ENCODE data around the gene NEU2.

The NEU2 gene

GRCh38 chr2:233020454-233020853 is 12.0 kb upstream of the NEU2 start:
- TF ChIP-seq POLR2AphosphoS5 (IDR thresholded peaks at IDR 0.05; ENCODE audit: low read depth, low read length) (no peak), TAF1 (IDR thresholded peaks at IDR 0.05; ENCODE audit: low read depth, low read length) (no peak), SPI1 (IDR thresholded peaks at IDR 0.05; ENCODE audit: low read depth, low read length) (no peak), POLR2A (IDR thresholded peaks at IDR 0.05; ENCODE audit: low read depth, low read length) (no peak), POU2F2 (IDR thresholded peaks at IDR 0.05; ENCODE audit: low read depth, low read length) (no peak), PAX5 (IDR thresholded peaks at IDR 0.05; ENCODE audit: insufficient read depth, low read length, severe bottlenecking) (no peak)
- DNase-seq (ENCODE audit: insufficient read length, low spot score) = no peak
- no peak for FAIRE-seq

GRCh38 chr2:233021771-233022170 is 10.7 kb upstream of the NEU2 start:
- DNase-seq (ENCODE audit: insufficient read length, low spot score) = no peak
- FAIRE-seq = no peak
- no peak for TF ChIP-seq PAX5 (IDR thresholded peaks at IDR 0.05; ENCODE audit: insufficient read depth, low read length, severe bottlenecking)
- TF ChIP-seq SPI1 (IDR thresholded peaks at IDR 0.05; ENCODE audit: low read depth, low read length) = no peak
- TF ChIP-seq POLR2AphosphoS5 (IDR thresholded peaks at IDR 0.05; ENCODE audit: low read depth, low read length) = no peak
- TF ChIP-seq TAF1 (IDR thresholded peaks at IDR 0.05; ENCODE audit: low read depth, low read length) = no peak
- TF ChIP-seq POLR2A (IDR thresholded peaks at IDR 0.05; ENCODE audit: low read depth, low read length) = no peak
- no peak for TF ChIP-seq POU2F2 (IDR thresholded peaks at IDR 0.05; ENCODE audit: low read depth, low read length)

- DNase-seq (ENCODE audit: insufficient read length, low spot score) (no peak), FAIRE-seq (no peak)
- TF ChIP-seq PAX5 (IDR thresholded peaks at IDR 0.05; ENCODE audit: insufficient read depth, low read length, severe bottlenecking) (no peak), POLR2AphosphoS5 (IDR thresholded peaks at IDR 0.05; ENCODE audit: low read depth, low read length) (no peak), POU2F2 (IDR thresholded peaks at IDR 0.05; ENCODE audit: low read depth, low read length) (no peak), POLR2A (IDR thresholded peaks at IDR 0.05; ENCODE audit: low read depth, low read length) (no peak), SPI1 (IDR thresholded peaks at IDR 0.05; ENCODE audit: low read depth, low read length) (no peak), TAF1 (IDR thresholded peaks at IDR 0.05; ENCODE audit: low read depth, low read length) (no peak)
Observed at GRCh38 chr2:233022561-233022960, 9.9 kb upstream of the NEU2 start.

GRCh38 chr2:233023007-233023760 is 9.3 kb upstream of the NEU2 start:
- TF ChIP-seq POLR2A (IDR thresholded peaks at IDR 0.05; ENCODE audit: low read depth, low read length) = no peak
- no peak for TF ChIP-seq SPI1 (IDR thresholded peaks at IDR 0.05; ENCODE audit: low read depth, low read length)
- TF ChIP-seq POLR2AphosphoS5 (IDR thresholded peaks at IDR 0.05; ENCODE audit: low read depth, low read length) = no peak
- no peak for TF ChIP-seq POU2F2 (IDR thresholded peaks at IDR 0.05; ENCODE audit: low read depth, low read length)
- TF ChIP-seq PAX5 (IDR thresholded peaks at IDR 0.05; ENCODE audit: insufficient read depth, low read length, severe bottlenecking) = no peak
- FAIRE-seq (no peak), DNase-seq (ENCODE audit: insufficient read length, low spot score) (no peak)

GRCh38 chr2:233023761-233024410 is 8.6 kb upstream of the NEU2 start:
- TF ChIP-seq POLR2AphosphoS5 (IDR thresholded peaks at IDR 0.05; ENCODE audit: low read depth, low read length) = no peak
- no peak for TF ChIP-seq PAX5 (IDR thresholded peaks at IDR 0.05; ENCODE audit: insufficient read depth, low read length, severe bottlenecking)
- FAIRE-seq (no peak), DNase-seq (ENCODE audit: insufficient read length, low spot score) (no peak)

- no peak for TF ChIP-seq POLR2A (IDR thresholded peaks at IDR 0.05; ENCODE audit: low read depth, low read length)
- TF ChIP-seq POU2F2 (IDR thresholded peaks at IDR 0.05; ENCODE audit: low read depth, low read length) = no peak
- TF ChIP-seq TAF1 (IDR thresholded peaks at IDR 0.05; ENCODE audit: low read depth, low read length) = no peak
- no peak for TF ChIP-seq SPI1 (IDR thresholded peaks at IDR 0.05; ENCODE audit: low read depth, low read length)
- no peak for TF ChIP-seq PAX5 (IDR thresholded peaks at IDR 0.05; ENCODE audit: insufficient read depth, low read length, severe bottlenecking)
- TF ChIP-seq POLR2AphosphoS5 (IDR thresholded peaks at IDR 0.05; ENCODE audit: low read depth, low read length) = no peak
- FAIRE-seq (no peak), DNase-seq (ENCODE audit: insufficient read length, low spot score) (no peak)
Observed at GRCh38 chr2:233025706-233026105, 6.8 kb upstream of the NEU2 start.

GRCh38 chr2:233026198-233026813 is 6.2 kb upstream of the NEU2 start:
- TF ChIP-seq SPI1 (IDR thresholded peaks at IDR 0.05; ENCODE audit: low read depth, low read length) (no peak), PAX5 (IDR thresholded peaks at IDR 0.05; ENCODE audit: insufficient read depth, low read length, severe bottlenecking) (no peak), TAF1 (IDR thresholded peaks at IDR 0.05; ENCODE audit: low read depth, low read length) (no peak), POU2F2 (IDR thresholded peaks at IDR 0.05; ENCODE audit: low read depth, low read length) (no peak), POLR2A (IDR thresholded peaks at IDR 0.05; ENCODE audit: low read depth, low read length) (no peak), POLR2AphosphoS5 (IDR thresholded peaks at IDR 0.05; ENCODE audit: low read depth, low read length) (no peak)
- no peak for FAIRE-seq
- DNase-seq (ENCODE audit: insufficient read length, low spot score) = no peak

- no peak for TF ChIP-seq POLR2A (IDR thresholded peaks at IDR 0.05; ENCODE audit: low read depth, low read length)
- no peak for TF ChIP-seq SPI1 (IDR thresholded peaks at IDR 0.05; ENCODE audit: low read depth, low read length)
- TF ChIP-seq TAF1 (IDR thresholded peaks at IDR 0.05; ENCODE audit: low read depth, low read length) = no peak
- no peak for TF ChIP-seq POLR2AphosphoS5 (IDR thresholded peaks at IDR 0.05; ENCODE audit: low read depth, low read length)
- no peak for TF ChIP-seq POU2F2 (IDR thresholded peaks at IDR 0.05; ENCODE audit: low read depth, low read length)
- TF ChIP-seq PAX5 (IDR thresholded peaks at IDR 0.05; ENCODE audit: insufficient read depth, low read length, severe bottlenecking) = no peak
- DNase-seq (ENCODE audit: insufficient read length, low spot score) = no peak
- peak; percentile 26 for FAIRE-seq
Observed at GRCh38 chr2:233029321-233029720, 3.2 kb upstream of the NEU2 start.
